GM18505 (cell line): Measurements from ENCODE around the gene N4BP2L2.

ENCODE experiments used
- ATAC-seq: cut with Tn5 transposase; IDR thresholded peaks from one replicate; pipeline ENCODE4 v1.9.1; 2021; ENCODE audit not compliant: unreplicated experiment
- POLR2A ChIP-seq: IDR thresholded peaks from 4 replicates; pipeline ENCODE4 v1.6.1; 2011; ENCODE audit warnings: borderline replicate concordance; ENCODE audit not compliant: insufficient read depth, insufficient read length; ENCODE audit errors: extremely low read depth

The N4BP2L2 gene

GRCh38 chr13:32549788-32550187 is 11.2 kb upstream of the N4BP2L2 start:
- no peak for TF ChIP-seq POLR2A
- no peak for ATAC-seq

- TF ChIP-seq POLR2A: no peak
Observed at GRCh38 chr13:32548837-32549236, 10.2 kb upstream of the N4BP2L2 start.

GRCh38 chr13:32545083-32545482 is 6.5 kb upstream of the N4BP2L2 start:
- TF ChIP-seq POLR2A: no peak
- ATAC-seq: no peak

More at GRCh38 chr13:32548837-32549236, 10.2 kb upstream of the N4BP2L2 start:
- no peak for ATAC-seq

- TF ChIP-seq POLR2A: no peak
- ATAC-seq: no peak
Observed at GRCh38 chr13:32542221-32542620, 3.6 kb upstream of the N4BP2L2 start.

GRCh38 chr13:32538143-32538620 is 413 bp downstream of the N4BP2L2 start:
- TF ChIP-seq POLR2A: peak; percentile 18
- peak; percentile 74 for ATAC-seq

GRCh38 chr13:32537580-32538142 is 934 bp downstream of the N4BP2L2 start:
- TF ChIP-seq POLR2A: no peak
- no peak for ATAC-seq

- ATAC-seq: no peak
Observed at GRCh38 chr13:32535748-32536147, 2.8 kb downstream of the N4BP2L2 start.

GRCh38 chr13:32535115-32535514 is 3.5 kb downstream of the N4BP2L2 start:
- TF ChIP-seq POLR2A: no peak
- ATAC-seq: no peak

More at GRCh38 chr13:32535748-32536147, 2.8 kb downstream of the N4BP2L2 start:
- TF ChIP-seq POLR2A: no peak

- ATAC-seq: peak; percentile 78
- peak; percentile 22 for TF ChIP-seq POLR2A
Observed at GRCh38 chr13:32530841-32531253, 7.7 kb downstream of the N4BP2L2 start.

GRCh38 chr13:32528358-32528757 is 10.2 kb downstream of the N4BP2L2 start:
- no peak for ATAC-seq
- no peak for TF ChIP-seq POLR2A

- no peak for TF ChIP-seq POLR2A
- ATAC-seq: no peak
Observed at GRCh38 chr13:32527151-32527550, 11.4 kb downstream of the N4BP2L2 start.

- no peak for TF ChIP-seq POLR2A
- no peak for ATAC-seq
Observed at GRCh38 chr13:32525766-32526165, 12.8 kb downstream of the N4BP2L2 start.

GRCh38 chr13:32515246-32515645 is 23.3 kb downstream of the N4BP2L2 start:
- TF ChIP-seq POLR2A: no peak
- ATAC-seq: no peak

GRCh38 chr13:32511482-32511881 is 27.1 kb downstream of the N4BP2L2 start:
- ATAC-seq: no peak
- no peak for TF ChIP-seq POLR2A

GRCh38 chr13:32504876-32505275 is 33.7 kb downstream of the N4BP2L2 start:
- TF ChIP-seq POLR2A: no peak

More at GRCh38 chr13:32504876-32505275, 33.7 kb downstream of the N4BP2L2 start:
- no peak for ATAC-seq
